HG03558 (cell line): Measurements from ENCODE around the gene IQCK.

ENCODE experiments used
- ATAC-seq: cut with Tn5 transposase; IDR thresholded peaks from one replicate; pipeline ENCODE4 v1.9.1; 2021; ENCODE audit warnings: moderate number of reproducible peaks; ENCODE audit not compliant: unreplicated experiment; ENCODE audit errors: extremely low read depth

IQCK gene

DNA sequence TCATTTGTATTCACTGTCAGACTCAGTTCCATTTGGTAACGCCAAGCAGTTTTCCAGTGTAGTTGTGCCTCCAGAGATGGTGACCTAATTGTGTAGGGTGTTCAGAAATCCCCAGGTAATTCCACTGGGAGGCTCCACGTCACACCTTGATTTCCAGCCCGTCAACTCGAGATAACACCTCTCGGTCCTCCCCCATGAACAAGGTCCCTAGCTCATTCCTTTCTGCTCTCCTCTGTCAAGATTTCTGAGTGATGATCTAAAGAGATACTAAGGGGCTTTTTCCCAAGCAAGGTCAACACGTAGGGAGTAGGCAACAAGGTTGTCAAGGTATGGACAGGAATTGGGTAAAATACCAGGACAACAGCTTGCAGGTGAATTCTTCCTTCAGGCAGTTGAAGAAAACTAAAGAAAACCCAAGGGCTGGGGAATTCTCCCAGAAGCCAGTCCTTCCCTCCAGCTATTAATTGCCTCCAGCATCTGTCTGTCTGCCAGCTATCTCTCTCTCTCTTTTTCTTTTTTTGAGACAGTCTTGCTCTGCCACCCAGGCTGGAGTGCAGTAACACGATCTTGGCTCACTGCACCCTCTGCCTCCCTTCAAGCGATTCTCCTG lies 135.2 kb downstream of the IQCK start:
- no peak for ATAC-seq

DNA sequence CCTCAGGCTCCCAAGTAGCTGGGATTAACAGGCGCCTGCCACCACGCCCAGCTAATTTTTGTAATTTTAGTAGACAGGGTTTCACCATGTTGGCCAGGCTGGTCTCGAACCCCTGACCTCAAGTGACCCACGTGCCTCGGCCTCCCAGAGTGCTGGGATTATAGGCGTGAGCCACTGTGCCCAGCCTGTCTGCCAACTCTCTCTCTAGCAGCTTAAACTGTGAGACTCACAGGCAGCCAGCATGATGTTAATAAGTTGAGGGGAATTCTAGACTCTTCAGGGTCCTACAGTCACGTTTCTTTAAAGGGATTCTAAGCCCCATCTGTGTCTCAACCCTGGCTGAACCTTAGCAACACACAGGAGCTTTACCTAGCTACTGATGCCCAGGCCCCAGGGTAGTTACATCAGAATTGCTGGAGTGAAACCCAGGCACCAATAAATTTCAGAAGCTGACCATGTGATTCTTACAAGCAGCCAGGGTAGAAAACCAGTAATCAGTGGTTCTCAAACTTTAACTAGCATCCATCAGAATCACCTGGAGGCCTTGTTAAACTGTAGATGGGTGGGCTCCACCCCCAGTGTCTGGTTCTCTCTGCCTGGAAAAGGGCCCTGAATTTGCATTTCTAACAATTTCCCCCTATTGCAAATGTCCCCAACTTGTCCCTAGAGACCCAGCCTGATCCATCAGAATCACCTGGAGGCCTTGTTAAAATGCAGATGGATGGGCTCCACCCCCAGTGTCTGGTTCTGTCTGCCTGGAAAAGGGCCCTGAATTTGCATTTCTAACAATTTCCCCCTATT lies 135.9 kb downstream of the IQCK start:
- ATAC-seq, result no peak

DNA sequence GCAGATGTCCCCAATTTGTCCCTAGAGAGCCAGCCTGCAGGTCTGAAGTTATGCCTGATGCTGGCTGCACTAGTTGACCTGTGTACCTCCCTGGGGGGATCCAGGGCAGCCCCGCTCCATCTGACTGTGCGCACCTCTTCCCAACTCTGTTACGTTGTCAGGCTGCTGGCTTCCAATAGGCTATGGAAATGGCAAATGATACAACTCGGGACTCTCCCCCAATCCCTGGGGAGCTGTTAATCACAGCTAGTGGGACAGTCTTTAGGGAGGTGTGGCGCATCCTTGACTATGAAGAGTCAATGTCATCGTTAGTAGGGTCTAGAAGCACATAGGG lies 136.4 kb downstream of the IQCK start:
- ATAC-seq, result no peak

DNA sequence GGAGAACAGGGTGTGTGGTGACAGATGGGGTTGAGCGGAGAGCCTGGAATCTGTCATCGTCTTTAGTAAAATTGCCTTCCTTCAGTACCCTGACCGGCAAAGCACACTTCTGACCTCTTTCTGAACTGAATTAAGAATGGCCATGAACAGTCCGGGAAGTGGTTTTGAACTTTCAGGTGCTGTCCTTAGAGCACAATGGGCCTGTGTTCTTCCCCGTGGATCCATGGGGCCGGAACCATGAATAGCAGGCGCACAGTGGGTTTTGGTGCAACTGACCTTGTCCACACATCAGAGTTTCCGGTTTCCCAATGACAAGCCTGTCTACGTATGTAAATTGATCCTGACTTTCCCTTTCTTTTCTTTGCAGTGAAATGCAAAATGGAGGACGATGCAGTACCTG lies 138.0 kb downstream of the IQCK start:
- no peak for ATAC-seq

DNA sequence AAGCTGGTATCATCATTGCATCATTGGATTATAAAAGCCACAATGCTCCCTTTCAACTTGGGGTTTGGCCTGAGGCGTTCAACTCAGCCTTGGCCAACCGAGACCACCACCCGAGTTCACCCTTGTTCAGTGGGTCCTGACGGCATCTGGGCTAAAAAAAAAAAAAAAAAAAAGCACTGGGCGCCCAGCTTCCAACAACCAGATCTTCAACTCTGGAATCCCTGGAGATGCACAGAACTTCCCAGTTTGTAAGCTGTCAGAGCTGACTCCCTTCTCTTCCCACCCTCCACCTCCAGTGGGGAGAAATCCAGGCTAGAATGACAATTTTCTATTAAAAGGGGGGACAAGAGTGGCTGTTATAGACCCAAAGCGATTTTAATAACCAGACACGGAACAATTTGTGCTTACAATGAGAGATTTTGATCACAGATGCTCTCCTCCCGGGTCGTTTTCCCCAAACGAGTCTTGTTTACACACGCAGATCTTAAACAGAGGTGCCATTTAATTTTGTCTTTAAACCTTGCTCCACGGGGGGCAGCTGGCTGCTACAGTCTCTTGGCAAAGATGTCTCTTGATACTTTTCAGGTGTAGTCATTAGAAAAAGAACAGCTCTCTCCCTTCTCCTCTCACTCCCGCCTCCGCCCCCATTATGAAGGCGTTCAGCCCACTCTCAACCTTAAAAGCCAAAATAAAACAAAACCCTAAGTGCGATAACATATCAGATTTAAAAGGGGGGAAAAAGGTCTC lies 139.7 kb downstream of the IQCK start:
- ATAC-seq, result no peak

DNA sequence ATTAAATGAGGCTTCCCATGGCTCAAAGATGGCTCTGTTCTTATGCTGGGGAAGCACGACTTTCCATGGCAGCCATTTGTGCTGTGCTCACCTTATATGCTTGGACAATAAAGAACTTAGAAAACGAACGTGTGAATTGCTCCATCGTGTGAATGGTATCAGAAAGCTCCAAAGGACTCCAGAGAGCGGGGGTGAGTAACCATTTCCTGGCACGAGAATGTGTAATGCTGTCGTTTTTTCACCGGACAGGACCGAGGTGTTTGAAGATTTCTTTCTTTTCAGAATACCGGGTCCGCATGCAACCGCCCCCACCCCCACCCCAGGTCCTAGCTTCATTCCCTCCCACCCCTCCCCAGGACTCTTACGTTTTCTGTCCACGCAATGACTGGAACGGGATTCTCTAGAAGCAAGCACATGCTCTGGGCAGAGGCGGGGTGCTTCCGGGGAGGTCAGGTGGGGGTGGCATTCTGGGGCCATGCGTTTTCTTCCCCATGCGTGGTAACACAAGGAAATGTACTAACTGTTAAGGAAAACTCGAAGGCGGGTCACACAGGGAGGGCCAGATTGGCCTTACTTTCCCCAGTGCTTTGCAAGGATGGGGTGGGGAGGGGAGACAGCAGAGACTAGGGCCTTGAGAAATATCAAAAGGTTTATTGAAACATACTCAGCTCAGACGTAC lies 140.4 kb downstream of the IQCK start:
- no peak for ATAC-seq

DNA sequence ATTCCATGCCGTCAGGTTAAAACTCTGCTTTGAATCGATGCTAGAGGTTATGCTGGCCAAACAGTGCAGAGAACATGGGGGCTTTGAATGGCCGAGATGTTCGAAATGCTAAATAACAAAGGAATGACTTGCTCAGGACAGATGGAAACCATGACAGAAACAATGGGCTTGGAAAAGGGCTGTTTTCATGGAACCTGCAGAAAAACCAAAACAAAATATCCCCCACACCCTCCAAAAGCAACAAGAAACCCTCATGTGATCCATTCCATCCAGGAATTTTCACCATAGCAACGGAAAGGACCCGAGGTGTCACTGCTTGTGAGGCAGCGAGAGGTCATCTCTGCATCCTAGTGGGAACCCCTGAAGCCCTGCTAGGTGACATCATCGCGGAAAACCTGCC lies 141.1 kb downstream of the IQCK start:
- no peak for ATAC-seq

DNA sequence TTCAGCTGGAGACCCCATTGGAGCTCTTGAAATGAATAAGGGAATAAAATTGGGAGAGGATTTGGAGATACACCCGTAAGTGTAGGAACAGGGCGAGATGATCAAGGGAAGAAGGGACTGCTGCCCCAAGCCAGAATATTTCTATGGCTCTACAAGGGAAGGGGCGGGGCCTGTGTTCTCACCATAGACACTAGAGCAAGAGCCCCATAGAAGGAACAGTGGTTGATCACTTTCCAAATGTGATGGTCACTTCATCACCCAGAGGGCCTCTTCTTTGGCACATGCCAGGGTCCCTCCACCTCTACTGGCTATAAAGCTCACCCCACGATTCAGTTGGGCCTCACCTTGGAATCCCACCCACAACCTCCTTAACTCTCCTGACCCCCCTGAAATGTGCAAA lies 141.5 kb downstream of the IQCK start:
- no peak for ATAC-seq

DNA sequence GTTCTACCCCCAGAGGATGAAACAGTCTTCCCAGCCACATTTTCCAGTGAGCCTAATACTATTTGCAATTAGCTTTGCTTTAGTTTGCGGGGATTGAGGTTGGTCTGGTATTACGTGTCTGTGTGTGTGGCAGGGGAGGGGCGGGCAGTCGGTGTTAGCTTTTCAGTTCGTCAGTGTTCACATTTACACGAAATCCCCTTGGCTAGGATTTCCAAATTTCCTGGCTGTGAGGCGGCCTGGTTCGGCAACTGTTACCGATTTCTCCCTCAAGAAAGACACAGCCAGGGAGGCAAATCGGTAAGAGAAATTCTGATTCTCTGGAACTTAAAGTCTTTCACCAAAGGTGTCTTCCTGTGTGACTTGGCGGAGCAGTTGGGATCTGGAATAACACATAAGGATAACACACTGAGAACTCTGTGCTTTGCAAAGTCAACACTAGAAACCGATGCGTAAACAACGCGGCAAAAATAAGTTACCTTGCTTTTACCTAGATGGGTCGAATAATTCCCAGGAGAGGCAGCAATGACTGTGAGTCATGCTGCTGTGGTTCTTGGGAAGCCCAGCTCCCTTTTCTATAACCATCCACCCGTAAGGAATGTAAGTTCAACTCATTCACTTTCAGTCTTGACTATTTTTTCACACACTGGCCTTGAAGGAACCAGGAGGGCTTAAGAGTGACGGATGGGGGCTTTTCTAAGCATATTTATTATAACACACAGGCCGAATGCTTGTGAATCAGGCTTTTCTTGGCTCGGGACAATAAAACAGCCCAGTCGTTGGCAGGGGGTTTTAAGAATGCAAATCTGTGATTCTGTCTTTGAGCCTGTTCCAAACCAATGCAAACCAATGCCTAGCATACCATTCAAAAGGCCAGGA lies 142.3 kb downstream of the IQCK start:
- no peak for ATAC-seq

DNA sequence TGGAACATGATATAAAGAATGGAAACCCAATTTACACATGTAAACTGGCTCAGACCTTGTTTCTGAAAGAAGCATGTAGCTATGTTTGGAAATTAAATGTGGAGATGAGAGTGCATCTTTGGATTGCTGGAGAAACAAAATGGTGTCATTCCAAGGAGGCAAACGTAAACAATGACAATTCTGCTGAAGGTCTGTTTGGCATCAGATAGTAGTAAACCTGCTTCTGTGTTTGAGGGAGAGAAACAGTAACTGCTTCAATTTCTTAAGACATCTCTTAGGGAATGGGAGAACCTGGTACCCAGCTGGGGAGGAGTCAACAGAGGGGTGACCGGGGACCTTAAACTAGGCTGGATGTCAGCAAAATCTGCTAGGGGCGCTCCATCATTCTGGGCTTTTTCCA lies 143.1 kb downstream of the IQCK start:
- no peak for ATAC-seq

DNA sequence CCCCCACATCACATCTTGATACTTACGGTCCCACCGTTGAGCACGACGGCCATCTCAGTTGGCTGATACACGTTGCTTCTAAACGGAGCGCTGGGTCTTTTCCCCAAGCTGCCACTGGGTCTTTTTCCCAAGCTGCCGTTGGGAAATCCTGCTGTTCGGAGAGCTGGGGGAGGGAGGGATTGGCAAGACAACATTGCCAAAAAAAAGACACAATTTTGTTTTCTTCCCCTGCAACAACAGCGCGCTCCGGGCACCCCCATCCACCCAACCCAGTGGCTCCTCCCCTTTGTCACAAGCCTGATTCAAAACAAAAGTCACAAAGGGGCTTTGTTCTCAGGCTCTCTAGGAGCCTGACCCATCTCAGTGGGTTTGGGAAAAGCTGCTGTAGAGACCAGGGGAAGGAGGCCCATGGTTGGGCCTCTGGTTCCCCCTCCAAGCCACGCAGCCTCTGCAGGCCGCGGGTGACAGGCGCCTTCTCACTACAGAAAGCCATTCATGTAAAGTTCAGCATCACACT lies 143.8 kb downstream of the IQCK start:
- ATAC-seq, result no peak

DNA sequence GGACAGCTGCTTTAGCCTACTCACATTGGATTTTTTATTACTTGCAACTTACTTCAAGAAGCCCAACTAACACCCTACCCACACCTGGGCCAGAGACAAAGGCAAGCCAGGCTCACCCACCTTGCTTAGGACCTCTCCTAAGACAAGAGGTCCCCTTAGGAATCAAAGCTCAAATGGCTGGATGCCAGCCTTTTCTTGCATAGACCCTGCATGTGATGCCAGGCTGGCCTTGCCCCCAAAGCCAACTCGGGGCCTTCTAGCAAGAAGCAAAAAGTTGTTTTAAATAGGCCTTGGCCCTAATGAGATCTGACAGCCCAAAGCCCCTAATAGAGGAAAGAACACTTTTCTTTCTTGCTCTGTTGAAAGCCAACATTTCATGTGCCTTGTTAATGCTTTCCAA lies 145.9 kb downstream of the IQCK start:
- no peak for ATAC-seq

DNA sequence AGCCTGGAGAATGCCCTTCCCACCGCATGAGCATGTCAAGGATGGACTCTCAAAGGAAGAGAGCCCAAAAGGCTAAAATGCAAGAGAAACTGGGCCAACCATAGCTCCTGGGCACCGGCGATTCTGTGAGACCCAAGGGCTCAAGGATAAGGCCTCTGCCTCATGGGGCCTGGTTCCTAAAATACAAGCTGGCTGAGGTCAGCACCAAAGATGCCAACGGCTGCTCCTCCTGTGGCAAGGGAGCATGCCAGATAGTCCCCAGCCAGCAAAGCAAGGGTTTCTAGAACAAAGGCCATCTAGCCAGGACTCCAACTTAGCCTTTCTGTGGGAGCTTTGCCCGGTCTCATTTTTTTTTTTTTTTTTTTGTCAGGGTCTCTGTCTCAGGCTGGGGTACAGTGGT lies 146.5 kb downstream of the IQCK start:
- ATAC-seq, result no peak

DNA sequence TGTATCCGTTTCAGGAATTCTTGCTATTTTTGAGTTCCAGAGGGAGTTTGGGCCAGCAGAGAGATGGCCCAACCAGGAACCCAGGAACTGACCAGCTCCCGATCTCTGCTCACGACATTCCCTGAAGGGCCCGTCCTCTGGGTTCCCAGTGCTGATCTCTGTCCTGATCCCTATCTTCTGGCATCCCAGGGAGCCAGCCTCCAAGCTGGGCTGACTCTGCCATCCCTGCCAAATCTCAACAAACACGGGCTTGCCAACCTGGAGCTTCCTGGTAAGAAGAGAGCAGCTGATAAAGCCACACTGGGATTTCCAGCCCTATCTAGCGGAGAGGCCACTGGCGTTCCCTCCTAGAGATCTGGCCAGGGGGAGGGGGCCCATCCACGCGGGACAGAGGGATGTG lies 150.3 kb downstream of the IQCK start:
- ATAC-seq, result no peak

DNA sequence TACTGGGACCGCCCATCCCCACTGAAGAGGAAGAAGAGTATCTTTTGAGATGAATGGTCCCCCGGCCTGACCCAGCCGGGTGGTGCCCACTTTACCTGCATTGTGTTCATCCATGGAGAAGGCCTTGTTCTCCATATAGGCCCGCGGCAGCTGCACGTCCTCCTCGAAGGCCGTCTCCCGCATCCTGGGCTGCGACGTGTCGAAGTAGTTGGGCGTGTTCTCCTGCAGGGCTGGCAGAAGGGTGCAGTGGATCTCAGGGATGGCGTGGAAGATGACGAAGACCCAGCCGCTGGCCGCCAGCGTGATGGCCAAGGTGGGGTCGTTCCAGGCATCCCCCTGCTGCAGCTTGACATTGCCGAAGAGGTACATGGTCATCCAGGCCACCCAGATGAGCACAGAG lies 153.7 kb downstream of the IQCK start:
- ATAC-seq, result no peak

DNA sequence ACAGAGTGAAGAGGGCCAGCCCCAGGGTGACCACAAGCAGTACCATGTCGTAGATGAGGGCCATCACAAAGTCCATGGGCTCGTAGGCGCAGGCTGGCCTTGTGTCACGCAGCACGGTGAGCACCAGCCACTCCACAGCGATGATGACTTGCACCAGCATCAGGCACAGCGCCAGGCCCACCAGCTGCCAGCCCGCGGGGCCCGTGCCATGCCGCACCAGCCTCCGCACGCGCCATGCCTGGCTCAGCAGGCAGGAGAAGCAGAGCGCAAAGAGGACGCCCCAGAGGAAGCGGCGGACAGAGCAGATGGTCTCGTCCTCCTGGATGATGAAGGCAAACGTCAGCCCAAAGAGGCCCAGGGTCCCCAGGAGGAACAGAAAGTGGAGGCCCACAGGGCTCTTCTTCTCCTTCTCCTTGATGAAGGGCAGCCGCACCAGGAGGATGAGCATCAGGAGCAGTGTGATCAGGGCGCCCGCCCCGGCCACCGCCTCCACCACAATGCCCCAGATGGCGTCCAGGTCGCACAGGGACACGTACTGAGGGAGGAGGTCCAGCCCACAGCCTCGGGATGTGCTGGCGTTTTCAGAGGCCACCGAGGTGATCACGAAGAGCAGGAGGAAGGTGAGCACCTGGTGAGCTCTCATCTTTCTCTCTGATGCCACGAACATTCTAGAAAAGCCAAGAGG lies 154.2 kb downstream of the IQCK start:
- no peak for ATAC-seq

DNA sequence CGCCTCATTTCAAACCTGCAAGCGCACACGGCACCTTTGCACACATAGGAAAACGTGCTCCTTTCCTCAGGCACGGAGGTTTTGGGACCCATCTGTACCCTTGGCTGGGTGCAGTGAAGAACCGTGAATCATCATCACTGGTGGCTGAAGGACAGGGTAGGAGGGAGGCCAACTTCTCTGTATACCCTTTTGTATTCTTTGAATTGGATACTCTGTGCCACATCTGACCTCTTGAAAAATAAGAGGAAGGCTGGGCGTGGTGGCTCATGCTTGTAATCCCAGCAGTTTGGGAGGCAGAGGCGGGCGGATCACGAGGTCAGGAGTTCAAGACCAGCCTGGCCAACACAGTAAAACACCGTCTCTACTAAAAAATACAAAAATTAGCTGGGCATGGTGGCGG lies 154.9 kb downstream of the IQCK start:
- ATAC-seq, result no peak

DNA sequence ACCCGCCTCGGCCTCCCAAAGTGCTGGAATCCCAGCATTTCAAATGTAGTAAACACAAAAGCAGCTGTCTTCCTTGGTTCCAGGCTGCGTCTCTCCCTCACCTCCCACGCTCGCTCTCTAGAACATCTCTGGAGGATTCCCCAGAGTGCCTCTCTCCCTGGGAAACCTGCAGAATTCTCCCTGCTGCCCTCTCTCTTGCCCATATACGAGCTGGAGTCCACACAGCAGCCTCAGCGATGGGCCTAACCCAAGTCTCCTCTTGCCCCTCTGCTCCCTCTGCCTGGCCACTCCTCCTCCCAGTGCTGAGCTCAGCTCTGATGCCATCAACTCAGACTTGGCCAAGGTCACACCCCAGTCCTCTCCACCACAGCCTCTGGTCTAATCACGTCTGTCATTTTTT lies 156.0 kb downstream of the IQCK start:
- ATAC-seq, result no peak

DNA sequence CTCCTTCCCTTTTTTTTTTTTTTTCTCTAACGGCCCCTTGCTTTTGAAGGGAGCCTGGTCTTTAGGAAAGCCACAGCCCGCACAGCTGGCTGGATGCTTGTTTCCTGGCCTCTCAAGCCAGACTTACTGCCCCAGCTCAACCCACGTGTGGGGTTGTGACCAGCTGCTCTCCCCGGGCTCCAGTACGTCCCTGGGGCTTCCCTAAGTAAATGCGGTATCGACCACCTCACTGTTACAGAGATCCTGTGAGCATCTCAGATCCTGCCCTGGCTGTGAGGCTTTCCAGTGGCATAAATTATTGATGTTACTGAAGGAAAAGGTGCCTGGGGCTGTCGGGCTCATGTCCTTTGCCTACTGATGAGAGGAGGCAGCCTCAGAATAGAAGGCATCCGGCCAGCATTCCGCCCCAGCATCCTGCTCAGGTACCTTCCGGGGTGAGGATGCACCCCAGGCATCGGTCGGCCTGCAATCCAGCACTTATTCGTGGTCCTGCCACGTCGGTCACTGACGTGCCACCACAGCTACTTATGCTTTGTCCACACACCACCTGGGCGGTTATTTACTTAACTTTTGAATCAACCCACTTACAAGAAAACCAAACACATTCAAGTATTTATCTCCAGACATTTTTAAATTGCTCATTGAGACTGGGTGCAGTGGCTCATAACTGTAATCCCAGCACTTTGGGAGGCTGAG lies 156.9 kb downstream of the IQCK start:
- no peak for ATAC-seq
